GM18526 (cell line): Measurements from ENCODE around the gene YARS1.

Experiments used
- POLR2A ChIP-seq: IDR thresholded peaks from 3 replicates; pipeline ENCODE4 v1.6.1; 2011; ENCODE audit not compliant: insufficient read length; ENCODE audit errors: extremely low read depth

YARS1 gene

GRCh38 chr1:32764826-32765569, 52.2 kb downstream of the YARS1 start:
- TF ChIP-seq POLR2A: no peak

DNA sequence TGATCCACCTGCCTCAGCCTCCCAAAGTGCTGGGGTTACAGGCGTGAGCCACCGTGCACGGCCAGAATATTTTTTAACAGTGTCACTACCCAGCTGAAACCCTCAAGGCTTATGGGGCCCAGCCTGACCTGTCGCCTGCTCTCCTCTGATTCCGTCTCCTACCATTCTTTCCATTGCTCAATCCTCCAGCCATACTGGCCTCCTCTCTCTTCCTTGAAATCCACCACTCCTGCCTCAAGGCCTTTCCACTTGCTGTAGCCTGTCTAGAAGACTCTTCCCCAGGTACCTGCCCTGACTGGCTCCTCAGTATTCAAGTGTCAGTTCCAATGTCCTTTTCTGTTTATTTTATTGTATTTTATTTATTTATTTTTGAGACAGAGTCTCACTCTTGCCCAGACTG, 53.9 kb downstream of the YARS1 start:
- TF ChIP-seq POLR2A: no peak

- no peak for TF ChIP-seq POLR2A
These were observed 55.2 kb downstream of the YARS1 start for GRCh38 chr1:32761936-32762335.

DNA sequence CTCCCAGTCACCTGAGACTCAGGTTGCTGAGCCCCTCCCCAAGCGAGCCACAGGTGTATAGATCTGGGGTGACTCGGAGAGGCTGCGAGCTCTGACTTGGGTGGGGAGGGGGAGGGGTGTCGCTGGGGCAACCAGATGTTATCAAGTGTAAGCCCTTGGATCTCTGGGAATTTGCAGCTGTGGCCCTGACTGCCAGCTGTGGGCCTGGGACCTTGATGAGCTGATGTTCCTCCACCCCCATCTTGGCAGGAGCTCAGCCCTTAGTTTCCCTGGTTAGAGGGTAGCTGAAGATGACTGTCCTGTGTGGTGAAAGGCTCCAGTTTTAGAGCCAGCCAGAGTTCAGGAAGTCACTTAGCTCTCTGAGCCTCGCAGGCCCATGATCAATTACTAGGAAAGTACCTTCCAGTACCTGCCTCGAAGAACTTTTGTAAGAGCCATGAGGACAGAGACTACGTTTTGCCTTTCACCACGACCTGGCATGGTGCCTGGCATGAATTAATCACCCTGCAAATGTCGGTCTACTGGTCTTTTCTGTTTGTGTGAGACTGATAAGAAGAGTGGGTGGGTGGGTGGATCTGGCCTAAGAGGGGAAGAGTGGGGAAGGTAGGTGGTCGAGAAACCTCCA, 55.8 kb downstream of the YARS1 start:
- no peak for TF ChIP-seq POLR2A

- TF ChIP-seq POLR2A: no peak
These were observed 57.0 kb downstream of the YARS1 start for GRCh38 chr1:32759997-32760623.

DNA sequence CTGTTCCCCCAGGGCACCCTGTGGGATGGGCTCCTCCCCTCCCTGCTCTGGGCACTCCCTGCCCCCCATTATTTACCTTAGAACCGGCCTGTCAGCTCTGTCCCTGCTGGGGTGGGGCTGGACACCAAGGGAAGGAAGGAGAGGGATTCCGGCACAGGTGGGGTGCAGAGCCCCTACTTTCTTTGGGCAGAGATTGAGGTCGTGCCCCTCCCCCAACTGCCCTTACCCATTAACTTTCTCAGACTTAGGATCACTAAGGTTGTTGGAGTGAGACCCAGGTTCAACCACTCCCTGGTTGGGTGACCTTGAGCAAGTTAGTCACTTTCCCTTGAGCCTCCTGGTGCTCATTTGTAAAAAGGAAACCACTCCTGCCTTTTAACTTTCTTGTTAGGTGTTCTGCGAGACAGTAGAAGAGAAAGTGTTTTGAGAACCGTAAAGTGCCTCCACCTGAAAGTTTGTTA, 57.6 kb downstream of the YARS1 start:
- no peak for TF ChIP-seq POLR2A

DNA sequence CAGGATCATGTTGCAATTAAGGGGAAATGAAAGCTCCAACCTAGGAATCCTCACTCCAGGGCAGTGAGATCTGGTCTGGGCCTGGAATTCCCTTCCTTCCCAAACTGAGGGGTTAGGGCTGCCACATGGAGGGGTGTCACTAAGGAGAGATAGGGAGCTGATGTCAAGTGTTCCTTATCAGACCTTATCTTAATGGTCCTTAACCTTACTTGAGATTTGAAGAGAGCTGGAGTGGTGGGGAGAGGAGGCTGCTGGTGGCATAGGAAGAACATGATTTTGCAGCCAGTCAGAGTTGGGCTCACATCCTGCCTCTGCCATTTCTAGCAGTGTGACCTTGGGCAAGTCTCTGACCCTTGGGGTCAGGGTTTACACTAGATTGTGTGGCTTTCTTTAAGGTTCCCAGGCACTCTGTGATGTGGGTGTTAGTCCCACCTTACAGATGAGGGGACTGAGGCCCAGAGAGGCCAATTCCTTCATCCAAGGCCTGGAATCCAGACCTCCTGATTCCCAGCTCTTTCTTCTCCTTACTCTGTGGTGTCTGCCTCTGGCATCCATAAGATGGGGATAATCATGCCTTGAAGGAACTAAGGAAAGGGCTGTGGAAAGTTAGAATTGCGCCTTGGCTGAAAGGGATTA, 58.2 kb downstream of the YARS1 start:
- TF ChIP-seq POLR2A: no peak

DNA sequence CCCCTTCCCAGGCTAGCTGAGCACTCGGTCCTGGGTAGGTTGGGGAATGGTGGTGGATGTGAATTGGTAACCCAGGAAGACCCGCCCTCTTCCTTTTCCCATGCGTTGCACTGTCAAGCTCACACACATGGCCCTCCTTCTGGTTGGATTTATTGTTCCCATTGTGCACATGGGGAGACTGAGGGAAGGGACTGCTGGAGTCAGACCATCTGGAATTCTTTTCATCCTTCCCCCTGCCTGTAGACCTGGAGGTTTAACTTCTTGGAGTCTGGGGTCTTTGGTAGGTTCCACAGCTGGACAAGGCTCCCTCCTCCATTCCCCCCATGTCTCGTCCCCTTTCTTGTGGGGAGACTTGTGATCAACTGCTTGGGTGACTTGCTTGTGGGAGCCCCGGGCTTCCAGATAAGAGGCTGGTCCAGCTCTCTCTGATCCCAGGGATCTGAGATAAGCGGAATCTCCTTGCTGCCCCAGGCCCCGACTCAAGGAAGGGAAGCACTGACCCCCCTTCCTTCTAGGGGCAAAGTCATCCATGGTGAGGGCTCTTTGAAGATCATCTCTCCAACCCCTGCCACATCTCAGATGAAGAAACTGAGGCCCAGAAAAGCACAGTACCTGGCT, 58.9 kb downstream of the YARS1 start:
- no peak for TF ChIP-seq POLR2A

DNA sequence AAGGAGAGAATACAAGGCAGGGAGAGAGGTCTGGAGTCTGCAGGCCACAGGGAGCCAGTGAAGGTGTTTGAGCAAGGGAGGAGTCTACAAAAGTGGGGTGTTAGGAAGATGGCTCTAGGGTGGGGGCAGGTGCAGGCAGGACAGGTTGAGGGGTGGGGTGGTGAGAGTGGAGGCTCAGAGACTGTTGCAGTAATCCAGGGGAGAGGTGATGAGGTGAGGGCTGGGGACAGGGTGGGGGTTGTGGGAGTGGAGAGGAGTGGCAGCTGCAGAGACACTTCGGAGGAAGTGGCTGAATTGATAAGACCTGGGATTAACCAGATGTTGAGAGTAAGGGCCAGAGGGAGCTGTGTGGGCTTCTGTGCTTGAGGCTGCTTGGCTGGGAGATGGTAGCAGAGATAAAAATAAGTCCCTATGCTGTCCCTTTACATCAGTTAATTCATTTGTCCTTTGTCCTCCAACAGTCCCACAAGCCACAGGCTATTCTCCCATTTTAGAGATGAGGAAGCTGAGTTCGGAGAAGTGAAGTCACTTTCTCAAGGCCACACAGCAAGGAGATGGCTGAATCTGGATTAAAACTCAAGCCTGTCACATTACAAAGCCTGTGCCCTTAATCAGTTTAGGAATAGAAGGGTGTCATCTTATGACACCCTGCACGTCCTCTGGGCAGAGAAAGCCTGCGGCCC, 59.8 kb downstream of the YARS1 start:
- TF ChIP-seq POLR2A: no peak

GRCh38 chr1:32755810-32756159, 61.4 kb downstream of the YARS1 start:
- no peak for TF ChIP-seq POLR2A

GRCh38 chr1:32755098-32755809, 61.9 kb downstream of the YARS1 start:
- no peak for TF ChIP-seq POLR2A

DNA sequence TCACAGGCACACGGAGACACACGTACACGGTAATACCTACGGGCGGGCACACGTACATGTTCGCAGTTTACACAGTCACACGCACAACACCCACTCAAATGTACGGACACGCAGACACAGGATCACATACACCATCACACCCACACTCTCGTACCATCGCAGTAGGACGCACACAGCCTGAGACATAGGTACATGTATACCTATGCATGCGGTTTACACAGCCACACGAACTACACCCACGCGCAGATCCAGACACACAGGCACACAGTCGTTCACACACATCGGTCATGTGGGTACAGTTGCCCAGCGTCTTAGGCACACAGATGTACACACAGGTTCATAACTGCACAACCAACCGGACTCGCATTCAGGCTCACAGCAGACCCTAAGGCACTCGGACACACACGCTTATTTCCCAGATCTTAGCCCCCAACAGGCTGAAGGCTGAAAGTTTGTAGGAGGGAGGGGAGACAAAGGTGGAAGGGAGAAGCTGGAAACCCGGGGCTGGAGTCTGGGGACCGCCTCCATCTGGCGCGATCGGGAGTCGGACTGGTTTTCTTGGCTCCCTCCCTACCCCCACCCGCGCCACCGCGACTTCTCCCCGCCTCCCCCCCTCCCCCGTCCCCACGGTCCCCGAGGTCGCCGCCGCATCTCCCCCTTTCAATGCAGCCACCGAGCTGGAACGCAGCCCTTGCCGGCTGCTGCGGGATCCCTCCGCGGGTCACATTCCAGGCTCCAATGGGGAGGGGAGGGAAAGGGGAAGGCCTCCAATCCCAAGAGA, 62.7 kb downstream of the YARS1 start:
- no peak for TF ChIP-seq POLR2A

DNA sequence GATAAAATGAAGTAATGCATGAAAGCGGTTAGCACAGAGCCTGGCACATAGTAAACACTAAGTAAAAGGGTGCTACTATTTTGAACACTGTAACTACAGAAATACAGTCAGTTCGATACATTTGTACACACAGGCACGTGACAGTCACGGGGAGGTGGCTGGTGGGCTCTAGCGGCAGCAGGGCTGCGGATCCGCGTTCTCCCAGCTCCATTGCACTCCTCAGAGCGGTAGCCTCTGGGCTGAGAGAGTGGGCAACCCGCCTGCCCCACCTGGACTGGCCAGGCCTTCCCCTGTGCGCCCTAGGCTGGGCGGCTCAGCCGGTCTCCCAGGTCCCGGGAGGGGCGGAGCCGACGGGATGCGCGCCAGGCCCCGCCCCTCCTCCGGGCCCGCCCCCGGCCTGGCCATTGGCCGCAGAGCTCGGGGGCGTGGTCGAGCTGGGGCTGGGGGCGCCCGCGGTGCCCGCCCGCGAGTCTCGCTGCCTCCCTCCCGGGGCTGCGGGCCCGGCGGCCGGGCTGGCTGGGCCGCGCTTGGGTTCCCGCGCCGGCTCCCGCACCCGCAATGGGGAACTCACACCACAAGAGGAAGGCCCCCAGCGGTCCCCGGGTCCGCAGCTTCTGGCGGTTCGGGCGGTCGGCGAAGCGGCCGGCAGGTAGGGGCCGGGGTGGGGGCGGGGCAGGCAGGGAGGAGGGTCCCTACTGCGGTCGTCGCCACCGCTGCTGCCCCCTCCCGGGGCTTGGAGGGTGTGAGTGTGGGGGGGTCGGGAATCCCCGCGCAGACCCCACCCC, 63.4 kb downstream of the YARS1 start:
- TF ChIP-seq POLR2A: no peak
